CD4-positive, alpha-beta T cell treated with Interleukin-2 at 100 ng/mL for 4 hours (primary cell): ENCODE results near the gene ENTR1.

ENCODE experiments used
- DNase-seq: peaks from one replicate; pipeline ENCODE4 v3.0.0-alpha.2; 2020; ENCODE audit warnings: low spot score

Gene ENTR1

DNA sequence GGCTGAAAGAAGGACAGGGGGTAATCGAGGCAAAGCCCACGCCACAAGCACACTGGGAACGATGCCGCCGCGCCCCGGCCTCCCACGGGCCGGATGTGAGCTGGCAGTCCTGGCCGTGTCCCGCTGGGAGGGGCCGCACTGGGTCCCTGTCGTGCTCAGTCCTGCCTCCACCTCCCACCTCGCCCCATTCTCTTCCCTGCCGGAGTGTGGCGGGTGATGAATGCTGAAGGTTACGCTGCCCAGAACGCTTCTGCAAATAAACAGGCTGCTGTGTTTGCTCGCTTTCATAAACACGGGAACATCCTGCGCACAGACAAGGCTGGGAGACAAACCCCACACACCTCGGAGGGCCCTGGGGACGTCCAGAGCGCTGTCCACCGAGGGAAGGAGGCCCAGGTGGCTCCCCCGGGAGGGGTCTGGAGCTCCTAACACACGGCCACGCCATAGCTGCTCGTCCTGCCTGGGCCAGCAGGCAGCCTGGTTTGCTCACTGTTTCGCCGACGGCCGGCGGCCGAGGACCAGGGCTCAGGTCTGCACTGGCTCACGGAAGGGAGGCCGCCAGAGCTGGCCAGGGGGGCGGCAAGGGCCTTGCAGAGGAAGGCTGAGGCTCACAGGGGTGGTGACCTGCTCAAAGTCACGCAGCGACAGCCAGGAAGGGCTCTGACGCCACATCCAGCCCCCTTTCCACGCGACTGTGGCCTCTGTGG is 49.2 kb downstream of the ENTR1 start:
- DNase-seq = no peak

DNA sequence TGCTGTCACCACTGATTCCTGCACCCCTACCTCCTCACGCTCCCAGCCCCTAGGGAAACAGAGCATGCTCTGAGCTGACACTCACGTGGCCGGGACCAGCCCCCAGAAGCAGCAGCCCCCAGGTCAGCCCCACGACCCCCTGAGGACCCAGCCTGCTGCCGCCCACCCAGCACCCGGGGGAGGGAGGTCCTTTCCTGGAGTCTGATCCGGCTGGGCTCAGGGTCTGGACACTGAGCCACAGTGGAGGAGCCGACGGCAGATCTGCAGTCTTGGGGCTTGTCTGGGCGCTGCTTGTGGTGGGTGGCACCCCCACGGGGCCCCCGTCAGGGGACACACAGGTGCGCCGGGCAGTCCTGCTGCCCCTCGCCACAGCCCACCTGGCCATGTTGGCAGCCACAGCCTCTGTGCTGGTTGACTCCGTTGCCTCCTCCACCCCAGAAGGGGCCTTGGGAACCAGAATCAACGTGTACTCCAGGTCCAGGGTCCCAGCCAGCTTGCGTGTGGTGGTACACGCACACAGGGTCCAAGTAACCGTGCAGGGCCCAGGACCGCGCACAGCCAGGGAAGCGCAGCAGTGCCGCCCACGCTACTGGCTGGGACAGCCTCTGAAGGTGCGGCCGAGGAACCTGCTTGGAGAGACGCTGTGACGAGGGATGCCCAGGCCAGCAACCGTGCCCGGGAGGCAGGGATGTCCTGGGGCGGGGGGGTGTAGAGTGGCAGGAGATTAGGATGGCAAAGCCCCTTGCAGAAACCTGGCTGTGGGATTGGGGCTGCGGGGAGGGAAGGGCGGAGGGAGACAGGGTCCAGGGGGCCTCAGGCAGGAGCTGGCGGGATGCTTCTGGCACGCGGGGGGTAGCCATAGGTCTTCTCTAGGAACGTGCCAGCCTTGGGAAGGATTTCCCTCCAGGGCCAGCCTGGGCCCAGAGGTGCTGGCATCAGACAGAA is 50.4 kb downstream of the ENTR1 start:
- no peak for DNase-seq

DNA sequence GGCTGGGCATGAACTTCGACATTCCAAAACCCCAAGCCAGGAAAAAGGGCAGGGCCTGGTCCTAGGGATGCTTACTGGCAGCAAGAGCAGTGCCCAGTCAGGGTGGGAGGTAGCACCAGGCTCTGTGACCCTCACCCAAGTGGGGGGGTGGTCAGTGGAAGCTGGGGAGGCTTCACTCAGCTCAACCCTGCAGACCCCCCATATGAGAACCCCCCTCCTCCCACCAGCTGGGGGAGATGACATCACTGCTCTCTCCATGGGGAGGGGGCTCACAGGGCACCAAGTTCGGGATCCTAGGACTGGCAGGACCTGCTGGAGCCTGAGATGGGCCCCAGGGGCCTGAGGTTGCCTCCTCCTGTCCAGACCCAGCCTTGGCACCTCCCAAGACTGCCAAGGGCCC is 51.5 kb downstream of the ENTR1 start:
- no peak for DNase-seq

DNA sequence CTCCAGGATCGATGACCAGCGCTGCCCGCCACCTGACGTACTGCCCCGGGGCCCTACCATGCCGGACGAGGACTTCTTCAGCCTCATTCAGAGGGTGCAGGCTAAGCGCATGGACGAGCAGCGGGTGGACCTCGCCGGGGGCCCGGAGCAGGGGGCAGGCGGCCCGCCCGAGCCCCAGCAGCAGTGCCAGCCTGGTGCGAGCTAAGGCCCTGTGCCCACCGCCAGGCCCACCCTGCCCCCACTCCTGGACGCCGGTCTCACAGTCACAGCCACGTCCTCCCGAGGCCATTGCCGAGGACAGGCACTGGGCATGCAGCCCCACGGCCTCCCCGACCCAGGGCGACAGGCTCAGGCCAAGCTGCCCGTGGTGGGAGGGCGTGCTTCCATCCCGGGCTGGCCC is 52.4 kb downstream of the ENTR1 start:
- no peak for DNase-seq

DNA sequence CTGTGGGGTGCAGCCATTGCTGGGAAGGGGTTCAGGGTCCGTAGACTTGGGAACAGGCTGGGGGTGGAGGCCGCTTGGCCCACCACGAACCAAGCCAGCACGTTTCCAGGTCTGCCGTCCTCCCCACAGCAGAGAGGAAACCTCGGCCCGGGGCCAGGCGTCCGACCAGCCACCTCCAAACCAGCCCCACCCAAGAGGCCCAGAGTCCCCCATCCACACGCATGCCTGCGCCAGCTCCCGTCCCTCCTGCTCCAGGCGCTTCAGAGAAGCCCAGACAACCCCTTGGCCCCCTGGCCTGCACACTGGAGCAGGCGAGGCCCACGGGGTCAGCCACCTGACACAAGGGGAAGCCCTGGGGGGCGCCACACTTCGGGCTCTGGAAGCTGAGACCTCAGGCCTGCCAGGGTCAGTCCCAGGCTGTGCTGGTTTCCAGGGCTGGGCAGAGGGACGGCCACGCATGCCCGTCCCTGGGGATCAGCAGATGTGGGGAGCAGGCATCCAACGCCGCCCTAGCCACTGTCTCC is 53.1 kb downstream of the ENTR1 start:
- no peak for DNase-seq

DNA sequence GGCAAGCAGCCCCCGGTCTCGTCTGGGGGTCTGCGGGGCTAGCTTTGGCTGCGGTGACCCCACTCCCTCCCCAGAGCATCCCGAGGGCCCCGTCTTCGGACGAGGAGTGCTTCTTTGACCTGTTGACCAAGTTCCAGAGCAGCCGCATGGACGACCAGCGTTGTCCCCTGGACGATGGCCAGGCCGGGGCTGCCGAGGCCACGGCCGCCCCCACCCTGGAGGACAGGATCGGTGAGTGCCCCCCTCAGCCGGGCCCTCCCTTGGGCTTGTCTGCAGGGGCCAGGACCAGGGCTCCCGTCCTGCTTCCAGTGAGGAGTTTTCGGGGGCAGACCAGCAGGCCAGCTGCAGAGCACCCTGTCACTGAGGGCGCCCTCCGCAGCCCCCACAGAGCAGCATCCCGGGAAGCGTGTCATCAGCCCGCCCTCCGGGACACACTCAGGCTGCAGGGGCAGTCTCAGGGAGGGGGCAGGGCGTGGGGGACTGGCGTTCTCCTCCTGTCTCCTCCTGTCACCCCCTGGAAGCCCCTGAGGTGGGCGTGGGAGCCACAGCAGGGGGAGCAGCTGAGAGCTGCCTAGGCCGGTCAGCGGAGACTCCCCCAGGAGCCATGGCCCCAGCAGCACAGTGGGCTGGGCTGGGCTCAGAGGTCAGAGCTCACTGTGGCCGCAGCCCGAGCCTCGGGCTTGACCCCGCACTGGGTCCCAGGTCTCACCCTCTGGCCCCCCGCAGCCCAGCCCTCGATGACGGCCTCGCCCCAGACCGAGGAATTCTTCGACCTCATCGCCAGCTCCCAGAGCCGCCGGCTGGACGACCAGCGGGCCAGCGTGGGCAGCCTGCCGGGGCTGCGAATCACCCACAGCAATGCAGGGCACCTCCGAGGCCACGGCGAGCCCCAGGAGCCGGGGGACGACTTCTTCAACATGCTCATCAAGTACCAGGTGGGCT is 54.5 kb downstream of the ENTR1 start:
- no peak for DNase-seq

DNA sequence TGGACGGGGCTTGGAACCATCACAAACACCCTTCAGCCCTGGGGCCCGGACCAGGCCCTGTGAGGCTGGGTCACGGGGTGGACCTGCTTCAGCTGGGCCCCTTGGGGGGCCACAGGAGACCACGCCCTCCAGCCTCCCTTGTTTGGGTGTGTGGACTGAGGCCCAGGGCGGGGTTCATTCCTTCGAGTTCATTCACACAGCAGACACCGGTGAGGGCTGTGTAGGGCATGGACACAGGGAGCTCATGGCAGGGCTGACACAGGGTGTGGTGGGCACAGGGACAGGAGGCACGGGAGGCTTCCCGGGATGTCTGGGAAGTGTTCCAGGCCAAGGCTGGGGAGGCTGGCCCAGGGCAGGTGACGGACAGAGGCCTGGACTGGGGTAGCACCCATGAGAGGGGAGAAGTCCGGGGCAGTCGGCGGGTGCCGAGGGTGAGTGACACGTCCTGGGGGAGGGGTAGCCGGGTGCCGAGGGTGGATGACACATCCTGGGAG is 55.8 kb downstream of the ENTR1 start:
- no peak for DNase-seq

DNA sequence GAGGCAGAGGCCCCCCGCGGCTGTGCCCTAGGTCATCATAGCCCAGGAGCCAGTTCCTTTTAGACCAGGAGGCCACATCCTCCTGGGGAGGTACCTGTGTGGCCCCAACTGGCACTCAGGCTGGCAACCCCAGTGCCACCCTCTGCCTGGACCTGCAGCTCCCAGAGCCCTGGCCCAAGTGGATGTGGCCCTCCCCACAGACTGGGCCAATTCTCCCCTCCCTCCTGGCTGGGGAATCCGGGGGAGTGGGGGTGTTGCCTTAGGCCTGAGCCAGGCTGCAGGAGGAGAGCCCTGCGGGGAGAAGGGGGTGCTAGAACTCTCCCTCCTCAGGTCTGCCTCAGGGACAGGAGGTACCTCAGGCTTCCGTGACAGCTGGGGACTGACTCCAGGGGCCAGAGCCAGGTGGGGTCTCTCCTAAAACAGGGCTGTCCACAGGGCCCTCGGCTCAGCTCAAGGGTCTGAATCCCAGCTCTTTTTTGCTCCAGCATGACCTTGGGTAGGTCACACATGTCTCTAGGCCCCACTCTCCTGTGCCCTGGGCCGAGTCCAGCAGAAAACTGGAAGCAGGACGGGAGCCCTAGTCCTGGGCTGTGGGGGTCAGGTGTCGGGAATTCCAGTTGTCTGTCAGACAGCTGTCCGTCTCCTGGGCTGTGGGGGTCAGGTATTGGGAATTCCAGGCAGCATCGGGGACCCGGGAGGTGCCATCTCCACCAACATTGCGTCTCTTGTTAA is 56.5 kb downstream of the ENTR1 start:
- no peak for DNase-seq

DNA sequence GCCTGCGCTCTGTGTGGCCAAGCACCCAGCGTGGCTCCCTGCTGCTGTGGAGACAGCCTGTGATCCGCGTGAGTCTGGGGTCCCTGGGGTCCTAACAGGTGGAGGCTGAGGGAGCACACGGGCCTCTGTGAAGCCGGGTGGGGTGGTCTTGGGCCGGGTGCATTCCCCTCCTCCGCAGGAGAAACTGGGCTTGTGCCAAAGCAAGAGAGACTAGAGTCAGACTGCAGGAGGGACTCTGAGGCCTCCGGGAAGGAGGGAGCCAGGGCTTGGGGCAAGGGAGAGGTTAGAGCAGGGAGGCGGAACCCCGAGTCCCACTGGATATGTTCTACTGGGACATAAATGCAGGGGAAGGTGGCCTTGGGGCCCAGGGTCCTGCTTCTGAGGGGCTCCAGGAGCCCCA is 57.3 kb downstream of the ENTR1 start:
- DNase-seq = no peak

DNA sequence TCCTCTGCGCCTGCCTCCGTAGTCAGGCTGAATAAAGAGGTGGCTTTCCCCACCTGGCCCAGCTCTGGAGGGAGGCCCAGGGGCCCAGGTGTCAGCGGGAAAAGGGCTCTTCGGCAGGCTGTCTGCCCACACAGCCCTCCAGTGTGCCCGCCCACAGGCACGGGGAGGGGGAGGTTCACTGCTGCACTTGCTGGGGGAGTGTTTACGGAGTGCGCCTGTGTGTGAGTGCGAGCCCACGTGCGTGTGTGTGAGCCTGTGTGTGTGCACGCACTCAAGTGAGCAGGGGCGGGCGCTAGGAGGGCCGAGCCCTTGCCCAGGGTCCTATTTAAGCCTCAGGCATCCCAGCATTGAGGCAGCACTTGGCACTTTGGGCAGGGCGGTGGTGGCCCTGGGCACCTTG is 57.7 kb downstream of the ENTR1 start:
- no peak for DNase-seq
